B cell (primary cell): ENCODE results near the gene PEX14. TPM values are rescaled to one million over a fixed set of nuclear protein-coding genes. Genes with fewer than 3 reads are reported as not detected.

Experiments used
- ATAC-seq: fragments of 200-7000 bp; cut with Tn5 transposase; one replicate; pipeline ENCODE4 v1.10.0; 2021; ENCODE audit warnings: low read depth, mild to moderate bottlenecking, moderate number of reproducible peaks, moderate library complexity
- CTCF ChIA-PET: fragments of 350-600 bp; sonication (Branson Sonifier 250); formaldehyde crosslinking; loops from one replicate; lab custom pipeline; 2021; ENCODE audit warnings: antibody characterized with exemption, inconsistent platforms; lab: Charles Lee
- POLR2A ChIA-PET: fragments of 350-600 bp; sonication (Branson Sonifier 250); formaldehyde crosslinking; loops from one replicate; lab custom pipeline; 2021; ENCODE audit warnings: antibody characterized with exemption; lab: Charles Lee
- DNase-seq: peaks from one replicate; pipeline ENCODE4 v3.0.0; 2013
- H2AFZ ChIP-seq: 2 replicates; pipeline ENCODE4 v1.6.1; 2012; ENCODE audit warnings: mild to moderate bottlenecking, low read depth, low read length; ENCODE audit not compliant: insufficient read depth, poor library complexity, severe bottlenecking
- H3K27ac ChIP-seq, 2 donors: 1 replicate in 1 of 2; 2 replicates in 1 of 2; pipeline ENCODE4 v1.5.1; 2012 to 2013; ENCODE audit warnings: low read length in 2 of 2, mild to moderate bottlenecking in 2 of 2, moderate library complexity in 1 of 2
- H3K27me3 ChIP-seq, 4 experiments: fragments of 200-600 bp in 1 of 4; sonication (generic) in 1 of 4; replicated peaks in 1 of 4; 1 replicate in 2 of 4; 2 replicates in 2 of 4; pipeline versions ENCODE4 v1.6.1 to v1.7.0; 2013 to 2016; ENCODE audit warnings: low read length in 3 of 4, mild to moderate bottlenecking in 2 of 4, mixed read lengths in 1 of 4, moderate library complexity in 1 of 4; ENCODE audit not compliant: insufficient read depth in 4 of 4, control insufficient read depth in 3 of 4; ENCODE audit errors: control extremely low read depth in 1 of 4
- H3K36me3 ChIP-seq, 2 experiments: replicated peaks in 1 of 2; 1 replicate in 1 of 2; 2 replicates in 1 of 2; pipeline versions ENCODE4 v1.6.1 to v1.7.1; 2013; ENCODE audit warnings: low read length in 1 of 2; ENCODE audit not compliant: insufficient read depth in 2 of 2, control insufficient read depth in 1 of 2; ENCODE audit errors: control extremely low read depth in 1 of 2, extremely low read depth in 1 of 2
- H3K4me1 ChIP-seq, 2 donors: fragments of 200-600 bp in 1 of 2; sonication (generic) in 1 of 2; 1 replicate in 1 of 2; 2 replicates in 1 of 2; pipeline versions ENCODE4 v1.5.1 to v1.6.1; 2013 to 2017; ENCODE audit warnings: low read length in 2 of 2; ENCODE audit not compliant: control insufficient read depth in 2 of 2, insufficient read depth in 2 of 2
- H3K4me2 ChIP-seq: replicated peaks from 2 replicates; pipeline ENCODE3; 2012; ENCODE audit warnings: mild to moderate bottlenecking, low read depth, low read length; ENCODE audit not compliant: poor library complexity, severe bottlenecking
- H3K4me3 ChIP-seq, 5 experiments: fragments of 200-600 bp in 1 of 5; sonication (generic) in 1 of 5; 1 replicate in 3 of 5; 2 replicates in 2 of 5; pipeline versions ENCODE4 v1.5.1 to v1.7.0; 2011 to 2016; ENCODE audit warnings: low read length in 4 of 5, mild to moderate bottlenecking in 4 of 5, low read depth in 2 of 5, control low read depth in 1 of 5, moderate library complexity in 1 of 5; ENCODE audit not compliant: insufficient read depth in 1 of 5; ENCODE audit errors: control extremely low read depth in 1 of 5, extremely low read depth in 1 of 5
- H3K79me2 ChIP-seq: fragments of 200-600 bp; sonication (generic); one replicate; pipeline ENCODE4 v1.6.0; 2016; ENCODE audit warnings: low read length; ENCODE audit not compliant: control insufficient read depth, insufficient read depth
- H3K9ac ChIP-seq: fragments of 200-600 bp; sonication (generic); 2 replicates; pipeline ENCODE4 v1.6.1; 2017; ENCODE audit warnings: mild to moderate bottlenecking, low read length, moderate library complexity
- H3K9me3 ChIP-seq, 3 donors: one replicate each; pipeline versions ENCODE4 v1.6.1 to v1.7.1; 2013; ENCODE audit warnings: low read length in 2 of 3; ENCODE audit not compliant: control insufficient read depth in 2 of 3, insufficient read depth in 1 of 3; ENCODE audit errors: control extremely low read depth in 1 of 3
- H4K20me1 ChIP-seq: 2 replicates; pipeline ENCODE4 v1.6.0; 2012; ENCODE audit warnings: mild to moderate bottlenecking, low read length; ENCODE audit not compliant: insufficient read depth, control insufficient read depth, poor library complexity, severe bottlenecking
- H3K27ac Mint-ChIP-seq: one replicate; pipeline ENCODE4 v1.8.0; 2021; ENCODE audit warnings: mixed read lengths
- H3K27me3 Mint-ChIP-seq: one replicate; pipeline ENCODE4 v1.8.0; 2021; ENCODE audit warnings: mixed read lengths
- H3K4me1 Mint-ChIP-seq: one replicate; pipeline ENCODE4 v1.8.0; 2021; ENCODE audit warnings: mixed read lengths
- H3K4me3 Mint-ChIP-seq: one replicate; pipeline ENCODE4 v1.8.0; 2021; ENCODE audit warnings: mixed read lengths
- H3K9me3 Mint-ChIP-seq: one replicate; pipeline ENCODE4 v1.8.0; 2022; ENCODE audit warnings: mixed read lengths; ENCODE audit not compliant: insufficient read depth
- EZH2 ChIP-seq: IDR thresholded peaks from 2 replicates; pipeline ENCODE4 v1.6.1; 2012; ENCODE audit warnings: borderline replicate concordance, low read depth, mild to moderate bottlenecking, moderate library complexity, low read length; ENCODE audit not compliant: insufficient read depth, poor library complexity, severe bottlenecking
- whole genome bisulfite sequencing: methylation state at CpG from one replicate; pipeline ENCODE4 v1.1.5; 2013; ENCODE audit warnings: missing lambda C conversion rate; ENCODE audit not compliant: insufficient coverage; 5-methylcytosine and 5-hydroxymethylcytosine counted together
- intact Hi-C: fragments of 100-400 bp; cut with micrococcal nuclease; formaldehyde crosslinking; loops from one replicate; pipeline ENCODE4 v1.10.0; 2022
- polyA plus RNA-seq: library from polyadenylated mRNA; depleted of rRNA; stranded (reverse); fragments of >200 nt; gene quantifications from 2 replicates; pipeline ENCODE4 v1.2.3, GENCODE V29; 2012
- total RNA-seq, 2 donors: library from RNA; stranded (reverse); fragments of 120-200 nt in 1 of 2; gene quantifications; 1 replicate in 1 of 2; 2 replicates in 1 of 2; pipeline versions ENCODE4 v1.2.3 to v1.2.4, GENCODE V29; 2013 to 2022
- TF ChIP-seq, protein P1 (sequence below): fragments of 200-600 bp; IDR thresholded peaks from one replicate; pipeline ENCODE4 v1.8.0; 2022; ENCODE audit warnings: antibody characterized with exemption, mild to moderate bottlenecking

PEX14 gene
- total and polyA plus RNA-seq, 2 donors (not counting 1 experiment from before 2014, with no cell fraction given), result 14.1 to 19.3 TPM

- no peaks in the 10 kb centered on the region for H3K9me3 ChIP-seq
- no peak overlapping the region for H3K4me3 ChIP-seq
- DNase-seq, result no peak
- no peaks in the 10 kb centered on the region for H4K20me1 ChIP-seq
- TF ChIP-seq, protein P1, sequence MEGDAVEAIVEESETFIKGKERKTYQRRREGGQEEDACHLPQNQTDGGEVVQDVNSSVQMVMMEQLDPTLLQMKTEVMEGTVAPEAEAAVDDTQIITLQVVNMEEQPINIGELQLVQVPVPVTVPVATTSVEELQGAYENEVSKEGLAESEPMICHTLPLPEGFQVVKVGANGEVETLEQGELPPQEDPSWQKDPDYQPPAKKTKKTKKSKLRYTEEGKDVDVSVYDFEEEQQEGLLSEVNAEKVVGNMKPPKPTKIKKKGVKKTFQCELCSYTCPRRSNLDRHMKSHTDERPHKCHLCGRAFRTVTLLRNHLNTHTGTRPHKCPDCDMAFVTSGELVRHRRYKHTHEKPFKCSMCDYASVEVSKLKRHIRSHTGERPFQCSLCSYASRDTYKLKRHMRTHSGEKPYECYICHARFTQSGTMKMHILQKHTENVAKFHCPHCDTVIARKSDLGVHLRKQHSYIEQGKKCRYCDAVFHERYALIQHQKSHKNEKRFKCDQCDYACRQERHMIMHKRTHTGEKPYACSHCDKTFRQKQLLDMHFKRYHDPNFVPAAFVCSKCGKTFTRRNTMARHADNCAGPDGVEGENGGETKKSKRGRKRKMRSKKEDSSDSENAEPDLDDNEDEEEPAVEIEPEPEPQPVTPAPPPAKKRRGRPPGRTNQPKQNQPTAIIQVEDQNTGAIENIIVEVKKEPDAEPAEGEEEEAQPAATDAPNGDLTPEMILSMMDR, result no peak
- TF ChIP-seq EZH2, result no peak
- POLR2A ChIA-PET, result no interaction called here
- intact Hi-C loops, result no loop called here
- H3K9ac ChIP-seq, result no peak overlapping the region
- no peak overlapping the region for H3K4me2 ChIP-seq
- H3K4me1 ChIP-seq, result no peaks in the 10 kb centered on the region
- H3K27me3 ChIP-seq, result no peaks in the 10 kb centered on the region
- 98% methylated on average over 17 of the region's 24 CpGs for WGBS
- H3K79me2 ChIP-seq, result no peaks in the 10 kb centered on the region
- peaks cover 0 to 23% of the 10 kb centered on the region in 2 experiments for H3K36me3 ChIP-seq
- CTCF ChIA-PET, result no interaction called here
- no peak overlapping the region for H3K27ac Mint-ChIP-seq
- no peaks in the 10 kb centered on the region for H3K27me3 Mint-ChIP-seq
- H3K27ac ChIP-seq, result no peak overlapping the region
- no peak overlapping the region for H2AFZ ChIP-seq
- no peak for ATAC-seq
- H3K4me3 Mint-ChIP-seq, result no peak overlapping the region
- H3K9me3 Mint-ChIP-seq, result no peaks in the 10 kb centered on the region
- H3K4me1 Mint-ChIP-seq, result no peaks in the 10 kb centered on the region
Observed at GRCh38 chr1:10622910-10623685, 148.3 kb downstream of the PEX14 start.

GRCh38 chr1:10623686-10624145 lies 149.0 kb downstream of the PEX14 start:
- TF ChIP-seq EZH2, result no peak
- TF ChIP-seq, protein P1, result no peak
- Mint-ChIP-seq H3K9me3 (no peaks in the 10 kb centered on the region), H3K4me1 (no peaks in the 10 kb centered on the region), H3K27me3 (no peaks in the 10 kb centered on the region), H3K4me3 (no peak overlapping the region), H3K27ac (no peak overlapping the region)
- Histone ChIP-seq H3K9me3 (no peaks in the 10 kb centered on the region), H3K4me1 (no peaks in the 10 kb centered on the region), H3K4me2 (no peak overlapping the region), H3K4me3 (no peak overlapping the region), H3K9ac (no peak overlapping the region), H3K79me2 (no peaks in the 10 kb centered on the region), H3K27ac (no peak overlapping the region), H4K20me1 (no peaks in the 10 kb centered on the region), H3K27me3 (no peaks in the 10 kb centered on the region), H2AFZ (no peak overlapping the region), H3K36me3 (peaks cover 0 to 23% of the 10 kb centered on the region in 2 experiments)
- WGBS, result 97% methylated on average over 12 of the region's 12 CpGs
- POLR2A ChIA-PET, result no interaction called here
- intact Hi-C loops, result no loop called here
- ATAC-seq (no peak), DNase-seq (no peak)
- CTCF ChIA-PET, result no interaction called here
